Right lobe of liver (tissue), 4 donors: Measurements from ENCODE around the gene BTF3.

Experiments used
- POLR2A ChIP-seq: fragments of 450-650 bp; IDR thresholded peaks from one replicate; pipeline ENCODE4 v1.6.1; 2017; ENCODE audit warnings: antibody characterized with exemption, mild to moderate bottlenecking
- TF ChIP-seq, protein P1 (sequence below), 4 donors: fragments of 200-600 bp in 3 of 4; fragments of 450-650 bp in 1 of 4; IDR thresholded peaks; one replicate each; pipeline versions ENCODE4 v1.5.1 to v1.8.0; 2016 to 2022; ENCODE audit warnings: antibody characterized with exemption in 4 of 4, mild to moderate bottlenecking in 2 of 4
- donor health status: DM: no; HTN: no; CAD: no.
- donor health status: DM: no; HTN: no; CAD: no.
- donor health status: DM: no; HTN: yes; CAD: no.

DNA sequence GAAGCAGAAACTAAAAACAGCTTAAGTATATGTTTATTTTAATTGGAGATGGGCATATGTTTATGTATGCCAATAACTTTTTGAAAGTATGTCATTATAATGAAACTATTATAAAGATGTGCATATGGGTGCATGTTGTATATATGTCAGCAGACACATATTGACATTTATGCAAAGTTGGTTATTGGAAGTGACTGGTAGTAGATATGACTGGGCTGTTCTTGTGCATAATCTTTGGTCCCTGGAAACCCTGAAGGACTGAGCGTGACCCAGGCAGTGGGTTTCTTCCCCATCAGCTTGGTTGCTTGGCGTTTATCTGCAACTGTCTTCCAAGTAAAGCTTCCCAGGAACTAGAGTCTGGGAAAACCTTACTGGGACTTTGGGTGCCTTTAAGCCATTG lies 41.5 kb downstream of the BTF3 start:
- TF ChIP-seq, protein P1, sequence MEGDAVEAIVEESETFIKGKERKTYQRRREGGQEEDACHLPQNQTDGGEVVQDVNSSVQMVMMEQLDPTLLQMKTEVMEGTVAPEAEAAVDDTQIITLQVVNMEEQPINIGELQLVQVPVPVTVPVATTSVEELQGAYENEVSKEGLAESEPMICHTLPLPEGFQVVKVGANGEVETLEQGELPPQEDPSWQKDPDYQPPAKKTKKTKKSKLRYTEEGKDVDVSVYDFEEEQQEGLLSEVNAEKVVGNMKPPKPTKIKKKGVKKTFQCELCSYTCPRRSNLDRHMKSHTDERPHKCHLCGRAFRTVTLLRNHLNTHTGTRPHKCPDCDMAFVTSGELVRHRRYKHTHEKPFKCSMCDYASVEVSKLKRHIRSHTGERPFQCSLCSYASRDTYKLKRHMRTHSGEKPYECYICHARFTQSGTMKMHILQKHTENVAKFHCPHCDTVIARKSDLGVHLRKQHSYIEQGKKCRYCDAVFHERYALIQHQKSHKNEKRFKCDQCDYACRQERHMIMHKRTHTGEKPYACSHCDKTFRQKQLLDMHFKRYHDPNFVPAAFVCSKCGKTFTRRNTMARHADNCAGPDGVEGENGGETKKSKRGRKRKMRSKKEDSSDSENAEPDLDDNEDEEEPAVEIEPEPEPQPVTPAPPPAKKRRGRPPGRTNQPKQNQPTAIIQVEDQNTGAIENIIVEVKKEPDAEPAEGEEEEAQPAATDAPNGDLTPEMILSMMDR (IDR thresholded peaks at IDR 0.05): no peak
- TF ChIP-seq POLR2A: no peak
